Liver (tissue), 9 donors: ENCODE measurements around the gene PTPRN2. TPM values are rescaled to one million over a fixed set of nuclear protein-coding genes. Genes with fewer than 3 reads are reported as not detected.

Experiments
- DNase-seq: peaks from one replicate; pipeline ENCODE4 v3.0.0-alpha.2; 2017; ENCODE audit warnings: low spot score
- H3K27ac ChIP-seq, 2 donors: one replicate each; pipeline ENCODE4 v1.7.0; 2013; ENCODE audit warnings: inconsistent platforms in 2 of 2, low read length in 2 of 2, control low read depth in 1 of 2, low read depth in 1 of 2, mild to moderate bottlenecking in 1 of 2
- H3K27me3 ChIP-seq, 4 donors: one replicate each; pipeline versions ENCODE4 v1.6.1 to v1.7.0; 2013; ENCODE audit warnings: low read length in 3 of 4, inconsistent platforms in 1 of 4, mild to moderate bottlenecking in 1 of 4, moderate library complexity in 1 of 4; ENCODE audit not compliant: control insufficient read depth in 4 of 4, insufficient read depth in 4 of 4
- H3K36me3 ChIP-seq, 4 donors: one replicate each; pipeline versions ENCODE4 v1.6.1 to v1.7.0; 2013; ENCODE audit warnings: low read length in 3 of 4, mild to moderate bottlenecking in 3 of 4, low read depth in 1 of 4, moderate library complexity in 1 of 4; ENCODE audit not compliant: control insufficient read depth in 4 of 4, insufficient read depth in 3 of 4
- H3K4me1 ChIP-seq, 4 donors: one replicate each; pipeline versions ENCODE4 v1.6.1 to v1.7.0; 2013; ENCODE audit warnings: low read length in 3 of 4, mild to moderate bottlenecking in 3 of 4, moderate library complexity in 1 of 4; ENCODE audit not compliant: control insufficient read depth in 4 of 4, insufficient read depth in 4 of 4
- H3K4me3 ChIP-seq, 3 donors: one replicate each; pipeline versions ENCODE4 v1.6.1 to v1.7.0; 2013; ENCODE audit warnings: low read length in 3 of 3, control low read depth in 1 of 3, low read depth in 1 of 3, mild to moderate bottlenecking in 1 of 3
- H3K9ac ChIP-seq, 2 donors: one replicate each; pipeline ENCODE4 v1.7.0; 2013; ENCODE audit warnings: low read length in 2 of 2, mild to moderate bottlenecking in 2 of 2, moderate library complexity in 2 of 2, control low read depth in 1 of 2, low read depth in 1 of 2
- H3K9me3 ChIP-seq, 4 donors: one replicate each; pipeline versions ENCODE4 v1.6.1 to v1.7.0; 2013; ENCODE audit warnings: low read length in 3 of 4; ENCODE audit not compliant: control insufficient read depth in 4 of 4
- CTCF ChIP-seq: fragments of 150-350 bp; IDR thresholded peaks from 2 replicates; pipeline ENCODE4 v1.5.1; 2017; ENCODE audit warnings: improper control_type of control experiment, low read depth, low read length; ENCODE audit not compliant: missing input control
- EGR1 ChIP-seq, 2 donors: IDR thresholded peaks; 2 replicates each; pipeline ENCODE4 v1.6.1; 2016 to 2018; ENCODE audit warnings: antibody characterized with exemption in 2 of 2, low read depth in 2 of 2
- FOXA1 ChIP-seq: IDR thresholded peaks from 2 replicates; pipeline ENCODE4 v1.6.1; 2016; ENCODE audit warnings: antibody characterized with exemption
- FOXA2 ChIP-seq: IDR thresholded peaks from 2 replicates; pipeline ENCODE4 v1.6.1; 2016; ENCODE audit warnings: antibody characterized with exemption
- GABPA ChIP-seq, 2 donors: IDR thresholded peaks in 1 of 2; conservative IDR thresholded peaks in 1 of 2; 2 replicates each; pipeline ENCODE4 v1.6.1; 2016; ENCODE audit warnings: antibody characterized with exemption in 2 of 2, mild to moderate bottlenecking in 1 of 2, moderate library complexity in 1 of 2
- HNF4A ChIP-seq, 2 donors: conservative IDR thresholded peaks; 2 replicates each; pipeline ENCODE4 v1.6.1; 2016; ENCODE audit warnings: antibody characterized with exemption in 2 of 2, mild to moderate bottlenecking in 2 of 2
- HNF4G ChIP-seq: IDR thresholded peaks from 2 replicates; pipeline ENCODE4 v1.6.1; 2016; ENCODE audit warnings: antibody characterized with exemption
- JUND ChIP-seq, 2 donors: IDR thresholded peaks; 2 replicates each; pipeline ENCODE4 v1.6.1; 2016; ENCODE audit warnings: antibody characterized with exemption in 2 of 2
- NR2F2 ChIP-seq: IDR thresholded peaks from 2 replicates; pipeline ENCODE4 v1.6.1; 2016; ENCODE audit warnings: antibody characterized with exemption
- RAD21 ChIP-seq, 2 donors: IDR thresholded peaks; 2 replicates each; pipeline ENCODE4 v1.6.1; 2016; ENCODE audit warnings: antibody characterized with exemption in 2 of 2, mild to moderate bottlenecking in 2 of 2
- REST ChIP-seq: IDR thresholded peaks from 2 replicates; pipeline ENCODE4 v1.6.1; 2016; ENCODE audit warnings: antibody characterized with exemption, mild to moderate bottlenecking
- RXRA ChIP-seq, 2 donors: IDR thresholded peaks; 2 replicates each; pipeline ENCODE4 v1.6.1; 2017 to 2018; ENCODE audit warnings: antibody characterized with exemption in 2 of 2, mild to moderate bottlenecking in 1 of 2
- SP1 ChIP-seq: IDR thresholded peaks from 2 replicates; pipeline ENCODE4 v1.6.1; 2018; ENCODE audit warnings: antibody characterized with exemption, mild to moderate bottlenecking
- TAF1 ChIP-seq: conservative IDR thresholded peaks from 2 replicates; pipeline ENCODE4 v1.6.1; 2016; ENCODE audit warnings: antibody characterized with exemption, mild to moderate bottlenecking
- YY1 ChIP-seq: IDR thresholded peaks from 2 replicates; pipeline ENCODE4 v1.6.1; 2016; ENCODE audit warnings: antibody characterized with exemption, mild to moderate bottlenecking
- WGBS: extraction: QIAGEN DNeasy Blood & Tissue Kit; methylation state at CpG from one replicate; pipeline ENCODE4 v1.1.7; 2013; 5-methylcytosine and 5-hydroxymethylcytosine counted together
- polyA plus RNA-seq, 2 donors: library from polyadenylated mRNA; stranded (reverse) in 1 of 2; unstranded in 1 of 2; fragments of 200-250 nt in 1 of 2; fragments of >200 nt in 1 of 2; fragmentation: Nextera tagmentation in 1 of 2; extraction: Ambion mirVana in 1 of 2; gene quantifications; one replicate each; pipeline versions ENCODE4 v1.2.1 to v1.2.3, GENCODE V29; 2013 to 2015
- total RNA-seq, 2 donors: library from RNA; depleted of rRNA; stranded (reverse); fragments of >200 nt; gene quantifications; one replicate each; pipeline ENCODE4 v1.2.3, GENCODE V29; 2014
- TF ChIP-seq, protein P1 (sequence below): IDR thresholded peaks from 2 replicates; pipeline ENCODE4 v1.6.1; 2016; ENCODE audit warnings: antibody characterized with exemption
- TF ChIP-seq, protein P2 (sequence below): IDR thresholded peaks from 2 replicates; pipeline ENCODE4 v1.6.1; 2016; ENCODE audit warnings: antibody characterized with exemption
- TF ChIP-seq, protein P3 (sequence below): IDR thresholded peaks from 2 replicates; pipeline ENCODE4 v1.6.1; 2016; ENCODE audit warnings: antibody characterized with exemption
- donor health status: healthy.
- donor health status: healthy.
- donor health status: healthy.
- donor health status: healthy.
- donor health status: healthy.

Gene PTPRN2
- total and polyA plus RNA-seq, 4 donors, result 0.75 to 1.9 (median 1.1) TPM

GRCh38 chr7:157809154-157809862 is 778.3 kb downstream of the PTPRN2 start (continued):
- no peak for TF ChIP-seq TAF1
- TF ChIP-seq YY1, result no peak
- TF ChIP-seq FOXA2, result no peak
- no peak for TF ChIP-seq RAD21 (IDR thresholded peaks at IDR 0.05)

- H3K9ac ChIP-seq, result no peak overlapping the region
- H3K36me3 ChIP-seq, result no peaks in the 10 kb centered on the region
- H3K27ac ChIP-seq, result no peak overlapping the region
- peaks cover 0 to 5% (median 0%) of the 10 kb centered on the region in 4 donors for H3K9me3 ChIP-seq
- WGBS, result 93% methylated on average over 9 of the region's 9 CpGs
- no peak overlapping the region for H3K4me3 ChIP-seq
- TF ChIP-seq, protein P1, sequence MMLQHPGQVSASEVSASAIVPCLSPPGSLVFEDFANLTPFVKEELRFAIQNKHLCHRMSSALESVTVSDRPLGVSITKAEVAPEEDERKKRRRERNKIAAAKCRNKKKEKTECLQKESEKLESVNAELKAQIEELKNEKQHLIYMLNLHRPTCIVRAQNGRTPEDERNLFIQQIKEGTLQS, result no peak
- TF ChIP-seq RAD21 (IDR thresholded peaks at IDR 0.05) (no peak), YY1 (no peak), CTCF (no peak), HNF4A (conservative IDR thresholded peaks at IDR 0.05) (no peak), JUND (IDR thresholded peaks at IDR 0.05) (no peak), FOXA1 (no peak), GABPA (IDR thresholded peaks at IDR 0.05 in 1 of 2, conservative IDR thresholded peaks at IDR 0.05 in 1 of 2) (no peak), TAF1 (no peak), REST (no peak), FOXA2 (no peak), HNF4G (no peak), RXRA (IDR thresholded peaks at IDR 0.05) (no peak), NR2F2 (no peak), EGR1 (IDR thresholded peaks at IDR 0.05; ENCODE audit: low read depth in 2 of 2) (no peak), SP1 (no peak)
- TF ChIP-seq, protein P2, sequence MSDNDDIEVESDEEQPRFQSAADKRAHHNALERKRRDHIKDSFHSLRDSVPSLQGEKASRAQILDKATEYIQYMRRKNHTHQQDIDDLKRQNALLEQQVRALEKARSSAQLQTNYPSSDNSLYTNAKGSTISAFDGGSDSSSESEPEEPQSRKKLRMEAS, result no peak
- TF ChIP-seq, protein P3, sequence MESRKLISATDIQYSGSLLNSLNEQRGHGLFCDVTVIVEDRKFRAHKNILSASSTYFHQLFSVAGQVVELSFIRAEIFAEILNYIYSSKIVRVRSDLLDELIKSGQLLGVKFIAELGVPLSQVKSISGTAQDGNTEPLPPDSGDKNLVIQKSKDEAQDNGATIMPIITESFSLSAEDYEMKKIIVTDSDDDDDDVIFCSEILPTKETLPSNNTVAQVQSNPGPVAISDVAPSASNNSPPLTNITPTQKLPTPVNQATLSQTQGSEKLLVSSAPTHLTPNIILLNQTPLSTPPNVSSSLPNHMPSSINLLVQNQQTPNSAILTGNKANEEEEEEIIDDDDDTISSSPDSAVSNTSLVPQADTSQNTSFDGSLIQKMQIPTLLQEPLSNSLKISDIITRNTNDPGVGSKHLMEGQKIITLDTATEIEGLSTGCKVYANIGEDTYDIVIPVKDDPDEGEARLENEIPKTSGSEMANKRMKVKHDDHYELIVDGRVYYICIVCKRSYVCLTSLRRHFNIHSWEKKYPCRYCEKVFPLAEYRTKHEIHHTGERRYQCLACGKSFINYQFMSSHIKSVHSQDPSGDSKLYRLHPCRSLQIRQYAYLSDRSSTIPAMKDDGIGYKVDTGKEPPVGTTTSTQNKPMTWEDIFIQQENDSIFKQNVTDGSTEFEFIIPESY, result no peak
- no peak for DNase-seq
- no peaks in the 10 kb centered on the region for H3K27me3 ChIP-seq
- no peaks in the 10 kb centered on the region for H3K4me1 ChIP-seq
Observed at GRCh38 chr7:157808042-157808441, 779.6 kb downstream of the PTPRN2 start.
